Vagina (tissue), 2 donors: ENCODE results near the gene RTP5.

ENCODE experiments used
- POLR2A ChIP-seq, 2 donors: fragments of 450-650 bp; IDR thresholded peaks; one replicate each; pipeline ENCODE4 v1.6.1; 2017; ENCODE audit warnings: antibody characterized with exemption in 2 of 2, mild to moderate bottlenecking in 2 of 2, moderate library complexity in 2 of 2
- POLR2AphosphoS5 ChIP-seq, 2 donors: sonication (generic); formaldehyde crosslinking; IDR thresholded peaks; one replicate each; pipeline ENCODE4 v1.9.0; 2017; ENCODE audit warnings: antibody characterized with exemption in 2 of 2, mild to moderate bottlenecking in 2 of 2, low read depth in 1 of 2; ENCODE audit not compliant: insufficient read depth in 1 of 2
- TF ChIP-seq, protein P1 (sequence below), 3 experiments: fragments of 450-650 bp in 2 of 3; fragments of 200-600 bp in 1 of 3; sonication (generic) in 1 of 3; IDR thresholded peaks; one replicate each; pipeline ENCODE4 v1.5.1; 2017 to 2019; ENCODE audit warnings: antibody characterized with exemption in 3 of 3, mild to moderate bottlenecking in 2 of 3, moderate library complexity in 2 of 3

DNA sequence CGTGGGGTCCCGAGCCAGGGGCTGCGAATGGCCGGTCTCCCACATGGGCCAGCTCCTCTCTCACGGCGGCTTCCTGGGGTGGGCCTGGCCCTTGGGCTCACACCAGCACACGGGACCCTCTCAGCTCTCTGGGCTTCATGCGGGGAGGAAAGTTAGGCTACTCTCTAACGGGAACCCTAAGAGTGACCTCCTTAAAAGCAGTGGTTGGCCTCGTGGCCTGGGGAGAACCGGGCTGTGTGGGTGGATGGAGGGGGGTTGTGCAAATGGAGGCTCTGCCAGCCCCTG is 25.8 kb downstream of the RTP5 start:
- TF ChIP-seq, protein P1, sequence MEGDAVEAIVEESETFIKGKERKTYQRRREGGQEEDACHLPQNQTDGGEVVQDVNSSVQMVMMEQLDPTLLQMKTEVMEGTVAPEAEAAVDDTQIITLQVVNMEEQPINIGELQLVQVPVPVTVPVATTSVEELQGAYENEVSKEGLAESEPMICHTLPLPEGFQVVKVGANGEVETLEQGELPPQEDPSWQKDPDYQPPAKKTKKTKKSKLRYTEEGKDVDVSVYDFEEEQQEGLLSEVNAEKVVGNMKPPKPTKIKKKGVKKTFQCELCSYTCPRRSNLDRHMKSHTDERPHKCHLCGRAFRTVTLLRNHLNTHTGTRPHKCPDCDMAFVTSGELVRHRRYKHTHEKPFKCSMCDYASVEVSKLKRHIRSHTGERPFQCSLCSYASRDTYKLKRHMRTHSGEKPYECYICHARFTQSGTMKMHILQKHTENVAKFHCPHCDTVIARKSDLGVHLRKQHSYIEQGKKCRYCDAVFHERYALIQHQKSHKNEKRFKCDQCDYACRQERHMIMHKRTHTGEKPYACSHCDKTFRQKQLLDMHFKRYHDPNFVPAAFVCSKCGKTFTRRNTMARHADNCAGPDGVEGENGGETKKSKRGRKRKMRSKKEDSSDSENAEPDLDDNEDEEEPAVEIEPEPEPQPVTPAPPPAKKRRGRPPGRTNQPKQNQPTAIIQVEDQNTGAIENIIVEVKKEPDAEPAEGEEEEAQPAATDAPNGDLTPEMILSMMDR (IDR thresholded peaks at IDR 0.05) = no peak
- TF ChIP-seq POLR2AphosphoS5 (IDR thresholded peaks at IDR 0.05; ENCODE audit: insufficient read depth in 1 of 2, low read depth in 1 of 2) (no peak), POLR2A (IDR thresholded peaks at IDR 0.05) (no peak)
